GM12872 (cell line): Measurements from ENCODE around the gene MTR.

Experiments used
- TF ChIP-seq, protein P1 (sequence below): IDR thresholded peaks from 3 replicates; pipeline ENCODE4 v1.5.1; 2011; ENCODE audit warnings: low read depth, mild to moderate bottlenecking, low read length, moderate library complexity; ENCODE audit not compliant: insufficient read depth

Gene MTR

DNA sequence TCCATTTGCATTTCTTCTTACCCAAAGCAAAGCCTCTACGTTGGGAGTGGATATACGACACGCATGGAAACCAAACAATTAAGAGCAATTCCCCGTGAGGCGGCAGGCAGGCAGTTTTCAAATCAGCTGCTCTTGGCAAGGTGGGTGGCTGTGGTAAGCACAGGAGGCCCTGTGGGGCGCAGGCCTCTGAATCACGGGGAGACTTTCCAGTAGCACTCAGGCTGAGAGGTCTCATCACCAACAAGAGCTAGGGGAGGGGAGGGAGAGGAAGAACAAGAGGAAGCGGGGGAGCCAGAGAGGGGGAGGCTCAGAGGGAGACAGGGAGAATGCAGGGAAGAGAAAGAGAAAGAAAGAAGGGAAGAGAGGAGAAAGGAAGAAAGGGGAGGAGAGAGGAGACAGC is 152.7 kb downstream of the MTR start:
- TF ChIP-seq, protein P1, sequence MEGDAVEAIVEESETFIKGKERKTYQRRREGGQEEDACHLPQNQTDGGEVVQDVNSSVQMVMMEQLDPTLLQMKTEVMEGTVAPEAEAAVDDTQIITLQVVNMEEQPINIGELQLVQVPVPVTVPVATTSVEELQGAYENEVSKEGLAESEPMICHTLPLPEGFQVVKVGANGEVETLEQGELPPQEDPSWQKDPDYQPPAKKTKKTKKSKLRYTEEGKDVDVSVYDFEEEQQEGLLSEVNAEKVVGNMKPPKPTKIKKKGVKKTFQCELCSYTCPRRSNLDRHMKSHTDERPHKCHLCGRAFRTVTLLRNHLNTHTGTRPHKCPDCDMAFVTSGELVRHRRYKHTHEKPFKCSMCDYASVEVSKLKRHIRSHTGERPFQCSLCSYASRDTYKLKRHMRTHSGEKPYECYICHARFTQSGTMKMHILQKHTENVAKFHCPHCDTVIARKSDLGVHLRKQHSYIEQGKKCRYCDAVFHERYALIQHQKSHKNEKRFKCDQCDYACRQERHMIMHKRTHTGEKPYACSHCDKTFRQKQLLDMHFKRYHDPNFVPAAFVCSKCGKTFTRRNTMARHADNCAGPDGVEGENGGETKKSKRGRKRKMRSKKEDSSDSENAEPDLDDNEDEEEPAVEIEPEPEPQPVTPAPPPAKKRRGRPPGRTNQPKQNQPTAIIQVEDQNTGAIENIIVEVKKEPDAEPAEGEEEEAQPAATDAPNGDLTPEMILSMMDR = no peak

DNA sequence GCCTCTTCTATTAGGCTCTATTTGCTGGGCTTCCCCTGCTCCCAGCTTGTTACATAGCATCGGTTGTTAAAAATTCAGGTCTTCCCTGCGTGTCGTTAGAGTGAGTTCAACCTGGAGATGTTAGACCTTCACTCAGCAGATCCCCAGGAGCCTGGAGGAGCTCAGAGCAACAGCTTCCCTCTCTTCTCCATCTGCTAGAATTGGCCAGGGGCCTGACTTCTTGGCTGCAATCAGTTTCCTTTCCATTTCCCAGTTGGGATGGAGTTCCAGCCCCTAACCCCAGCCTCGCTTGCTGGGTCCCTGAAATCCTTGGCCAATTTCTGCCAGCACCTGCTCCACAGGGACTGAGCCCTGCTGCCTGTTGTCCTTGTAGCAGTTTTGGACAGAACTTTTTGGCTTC is 153.3 kb downstream of the MTR start:
- TF ChIP-seq, protein P1 = no peak

DNA sequence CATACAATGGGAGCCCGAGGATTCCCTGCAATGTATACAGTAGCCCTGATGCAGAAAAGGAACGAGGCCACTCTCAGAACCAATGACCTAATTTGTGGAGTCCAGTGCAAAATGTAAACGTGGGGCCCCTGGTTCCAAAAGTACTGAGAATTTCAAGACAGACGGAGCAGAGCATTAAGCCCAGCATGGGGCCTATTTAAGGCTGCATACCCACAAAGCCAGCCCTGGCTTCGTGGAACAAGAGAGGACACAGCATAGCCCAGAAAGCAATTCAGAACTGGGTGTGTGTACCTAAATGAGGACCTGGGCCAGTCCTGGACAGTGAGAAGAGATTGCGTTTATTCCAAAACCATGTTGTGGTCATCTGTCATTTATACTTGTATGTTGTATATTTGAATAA is 153.9 kb downstream of the MTR start:
- TF ChIP-seq, protein P1 = no peak

DNA sequence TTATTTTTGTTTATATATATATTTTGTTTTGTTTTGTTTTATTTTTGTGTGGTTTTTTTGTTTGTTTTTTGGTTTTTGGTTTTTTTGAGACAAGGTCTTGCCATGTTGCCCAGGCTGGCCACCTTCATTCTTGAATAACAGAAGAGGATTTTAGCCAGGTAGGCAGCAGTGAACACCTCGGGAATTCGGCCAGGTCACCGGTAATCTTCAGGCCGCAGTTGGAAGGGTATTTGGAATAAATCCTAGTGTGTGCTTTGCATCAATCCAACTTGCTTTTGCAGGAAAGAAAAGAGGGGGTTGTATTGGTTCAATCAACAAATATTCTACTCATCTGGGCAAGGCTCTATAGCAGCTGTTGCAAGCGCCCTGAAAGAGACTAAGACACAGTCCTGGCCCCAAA is 155.3 kb downstream of the MTR start:
- TF ChIP-seq, protein P1 = no peak

DNA sequence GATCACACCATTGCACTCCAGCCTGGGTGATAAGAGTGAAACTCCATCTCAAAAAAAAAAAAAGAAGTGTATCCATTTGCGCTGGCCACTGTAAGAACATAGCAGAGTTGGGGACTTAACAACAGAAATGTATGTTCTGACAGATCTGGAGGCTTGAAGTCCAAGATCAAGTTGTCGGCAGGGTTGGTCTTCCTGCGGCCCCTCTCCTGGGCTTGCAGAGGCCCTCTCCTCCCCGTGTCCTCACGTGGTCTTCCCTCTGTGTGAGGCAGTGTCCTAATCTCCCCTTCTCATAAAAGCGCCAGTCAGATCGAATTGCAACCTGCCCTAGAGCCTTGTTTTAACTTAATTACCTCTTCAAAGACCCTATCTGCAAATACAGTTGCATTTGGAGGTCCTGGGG is 156.6 kb downstream of the MTR start:
- TF ChIP-seq, protein P1 = no peak

DNA sequence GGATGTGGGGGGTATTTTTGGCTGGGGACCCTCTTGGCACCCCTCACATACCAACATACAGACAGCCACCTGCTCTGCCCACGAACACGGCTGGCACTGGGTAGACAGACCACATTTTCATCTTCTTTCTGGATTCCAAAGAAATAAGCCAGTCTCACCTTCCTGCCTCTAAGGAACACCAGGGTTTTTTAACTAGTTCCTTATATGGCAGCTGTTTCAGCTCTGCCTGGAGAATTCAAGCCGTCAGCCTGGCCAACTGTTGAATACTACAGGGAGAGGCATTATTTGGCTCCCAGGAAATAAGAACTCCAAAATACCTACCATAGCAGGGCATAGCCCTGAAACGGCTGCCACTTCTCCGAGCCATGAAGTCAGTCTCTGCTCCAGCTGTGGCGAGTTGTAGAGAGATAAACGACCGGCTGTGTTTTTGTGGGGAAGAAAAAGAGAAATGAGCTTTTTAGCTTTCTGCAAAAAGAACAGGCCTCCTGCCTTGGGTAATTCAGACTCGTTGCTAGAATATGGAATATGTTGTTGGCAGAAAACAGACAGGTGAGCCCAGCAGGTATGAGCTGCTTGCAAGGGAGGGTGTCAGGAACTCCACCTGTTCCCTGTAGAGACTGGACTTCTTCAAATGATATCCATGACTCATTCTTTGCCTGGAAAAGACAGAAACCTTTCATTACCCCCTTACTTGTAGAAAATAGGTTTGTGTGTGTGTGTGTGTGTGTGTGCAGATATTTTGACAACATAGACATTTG is 157.3 kb downstream of the MTR start:
- TF ChIP-seq, protein P1 = no peak

DNA sequence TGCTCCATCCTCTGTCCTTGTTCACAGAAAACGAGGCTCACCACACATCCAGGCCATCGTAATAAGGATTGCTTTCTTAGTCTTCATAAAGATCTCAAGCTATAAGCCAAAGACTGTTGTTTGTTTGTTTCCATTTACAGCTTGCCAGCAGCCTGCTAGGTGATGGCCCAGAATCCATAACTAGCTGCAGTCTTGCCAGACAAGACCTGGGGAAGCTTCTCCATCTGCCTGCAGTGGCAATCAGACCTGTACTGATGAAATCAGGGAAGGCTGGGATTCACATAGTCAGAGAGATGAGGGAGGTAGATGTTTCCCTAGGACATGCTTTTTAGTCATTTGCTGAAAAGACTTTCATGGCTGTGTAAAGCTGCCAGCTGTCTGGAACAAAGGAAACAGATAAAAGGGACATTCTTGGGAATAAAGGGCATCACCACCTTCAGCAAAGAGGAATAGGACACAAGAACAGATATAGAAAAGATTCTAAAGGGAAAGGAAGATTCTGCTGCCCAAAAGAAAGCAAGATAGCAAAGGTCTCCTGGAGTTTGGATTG is 158.1 kb downstream of the MTR start:
- TF ChIP-seq, protein P1 = no peak
